K562 (cell line): Measurements from ENCODE around the gene CA5B. TPM values are rescaled to one million over a fixed set of nuclear protein-coding genes. Genes with fewer than 3 reads are reported as not detected.
A peak's percentile ranks its signal among the peaks of the same experiment; 100 is the strongest.

ENCODE experiments used
- ATAC-seq: fragments of 200-7000 bp; cut with Tn5 transposase; 3 replicates; pipeline ENCODE4 v1.9.1; 2020; ENCODE audit warnings: moderate library complexity
- BruUV-seq: library from RNA; stranded (reverse); fragments of 400-500 nt; replicated peaks from 2 replicates; lab custom pipeline; 2021; lab: Mats Ljungman, UMichigan
- CTCF ChIA-PET: fragments of 300-600 bp; formaldehyde crosslinking; extraction: SDS; loops from one replicate; lab custom pipeline; 2021; ENCODE audit warnings: low intra/inter-chr PET ratio; lab: Yijun Ruan, JAX
- POLR2A ChIA-PET: fragments of 300-600, 350-650 bp; sonication (Branson Sonifier 250); formaldehyde crosslinking; extraction: SDS; loops from one replicate; lab custom pipeline; 2021; ENCODE audit warnings: antibody characterized with exemption, inconsistent platforms; lab: Yijun Ruan, JAX
- DNase-seq, 4 experiments: peaks; one replicate each; pipeline versions ENCODE4 v3.0.0 to v3.0.0-alpha.2; 2011 to 2018; ENCODE audit warnings: low spot score in 3 of 4, mixed read lengths in 3 of 4; ENCODE audit errors: extremely low read depth in 1 of 4
- FAIRE-seq: peaks from 2 replicates; lab custom pipeline; 2011; peaks lifted over from hg19 to GRCh38; lab: Jason Lieb, UNC
- H2AFZ ChIP-seq: 2 replicates; pipeline ENCODE4 v1.6.0; 2011; ENCODE audit warnings: low read depth, low read length, control low read depth, inconsistent platforms
- H3K27ac ChIP-seq: fragments of 200-600 bp; 3 replicates; pipeline ENCODE4 v1.8.0; 2011; ENCODE audit warnings: low read depth, mild to moderate bottlenecking, control low read depth, inconsistent platforms, low read length, moderate library complexity, mixed read lengths; ENCODE audit errors: extremely low read depth
- H3K27me3 ChIP-seq, 2 experiments: fragments of 300-600 bp in 1 of 2; 2 replicates in 1 of 2; 3 replicates in 1 of 2; pipeline versions ENCODE4 v1.6.0 to v1.8.0; 2011; ENCODE audit warnings: inconsistent platforms in 2 of 2, low read length in 2 of 2, mild to moderate bottlenecking in 1 of 2, mixed read lengths in 1 of 2, moderate library complexity in 1 of 2; ENCODE audit not compliant: control insufficient read depth in 2 of 2, insufficient read depth in 2 of 2
- H3K36me3 ChIP-seq: fragments of 300-600 bp; 3 replicates; pipeline ENCODE4 v1.8.0; 2011; ENCODE audit warnings: mild to moderate bottlenecking, low read length, inconsistent platforms; ENCODE audit not compliant: control insufficient read depth, insufficient read depth
- H3K4me1 ChIP-seq, 2 experiments: fragments of 200-600 bp in 1 of 2; replicated peaks in 1 of 2; 2 replicates in 1 of 2; 3 replicates in 1 of 2; pipeline versions ENCODE4 v1.5.1 to v1.8.0; 2011; ENCODE audit warnings: inconsistent platforms in 2 of 2, low read length in 2 of 2, mild to moderate bottlenecking in 1 of 2, mixed read lengths in 1 of 2, moderate library complexity in 1 of 2; ENCODE audit not compliant: control insufficient read depth in 2 of 2, insufficient read depth in 2 of 2
- H3K4me2 ChIP-seq: 2 replicates; pipeline ENCODE4 v1.6.1; 2011; ENCODE audit warnings: low read length, control low read depth, inconsistent platforms, mixed read lengths; ENCODE audit not compliant: insufficient read depth
- H3K4me3 ChIP-seq: fragments of 200-600 bp; sonication (generic), shearing (Covaris generic); 2 replicates; pipeline ENCODE4 v1.5.1; 2016; ENCODE audit warnings: control low read depth, inconsistent platforms
- H3K79me2 ChIP-seq: fragments of 200-600 bp; 3 replicates; pipeline ENCODE4 v1.8.0; 2011; ENCODE audit warnings: low read length, inconsistent platforms; ENCODE audit not compliant: control insufficient read depth, insufficient read depth
- H3K9ac ChIP-seq, 2 experiments: 2 replicates each; pipeline versions ENCODE4 v1.6.0 to v1.6.1; 2011; ENCODE audit warnings: low read depth in 2 of 2, low read length in 2 of 2, control low read depth in 1 of 2, inconsistent platforms in 1 of 2, mild to moderate bottlenecking in 1 of 2, mixed read lengths in 1 of 2; ENCODE audit not compliant: insufficient read depth in 1 of 2
- H3K9me1 ChIP-seq: one replicate; pipeline ENCODE4 v1.6.0; 2011; ENCODE audit warnings: inconsistent platforms, mild to moderate bottlenecking, low read length, moderate library complexity; ENCODE audit not compliant: control insufficient read depth, insufficient read depth
- H3K9me3 ChIP-seq: replicated peaks from 2 replicates; pipeline ENCODE4 v1.5.1; 2011; ENCODE audit warnings: low read depth, low read length, inconsistent platforms; ENCODE audit not compliant: control insufficient read depth, insufficient read depth
- H4K20me1 ChIP-seq: replicated peaks from 2 replicates; pipeline ENCODE4 v1.6.1; 2011; ENCODE audit warnings: low read length, inconsistent platforms, mixed read lengths; ENCODE audit not compliant: control insufficient read depth, insufficient read depth
- ATF7 ChIP-seq: fragments of 450-650 bp; IDR thresholded peaks from 2 replicates; pipeline ENCODE4 v1.7.1; 2014; ENCODE audit warnings: mild to moderate bottlenecking, moderate library complexity
- C11orf30 ChIP-seq: fragments of 450-650 bp; IDR thresholded peaks from 2 replicates; pipeline ENCODE4 v1.6.1; 2016; ENCODE audit warnings: low read depth, mild to moderate bottlenecking
- CBFA2T2 ChIP-seq: fragments of 450-650 bp; conservative IDR thresholded peaks from 2 replicates; pipeline ENCODE4 v1.6.1; 2017; ENCODE audit warnings: mild to moderate bottlenecking
- MTA3 ChIP-seq: fragments of 450-650 bp; formaldehyde crosslinking; IDR thresholded peaks from 2 replicates; pipeline ENCODE4 v1.6.1; 2017; ENCODE audit warnings: mild to moderate bottlenecking, borderline replicate concordance
- POLR2A ChIP-seq: fragments of 450-650 bp; conservative IDR thresholded peaks from 2 replicates; pipeline ENCODE4 v1.6.1; 2016
- POLR2AphosphoS5 ChIP-seq: IDR thresholded peaks from 2 replicates; pipeline ENCODE4 v1.6.1; 2011; ENCODE audit warnings: mild to moderate bottlenecking, low read depth, low read length, moderate library complexity; ENCODE audit not compliant: control insufficient read depth, insufficient read depth
- POLR2B ChIP-seq: fragments of 450-650 bp; IDR thresholded peaks from 2 replicates; pipeline ENCODE4 v1.6.1; 2018; ENCODE audit warnings: low read depth; ENCODE audit not compliant: partially characterized antibody
- POLR2H ChIP-seq: IDR thresholded peaks from 2 replicates; pipeline ENCODE4 v1.6.1; 2016; ENCODE audit warnings: missing genetic modification characterization, low read depth, mild to moderate bottlenecking, control low read depth, missing compliant biosample characterization, moderate library complexity
- RBFOX2 ChIP-seq: fragments of 200-400 bp; formaldehyde crosslinking; IDR thresholded peaks from 2 replicates; pipeline ENCODE4 v1.6.1; 2017; ENCODE audit warnings: low read depth, mild to moderate bottlenecking, low read length, moderate library complexity
- SUPT5H ChIP-seq: fragments of 450-650 bp; IDR thresholded peaks from 2 replicates; pipeline ENCODE4 v1.6.1; 2016
- TAF1 ChIP-seq: IDR thresholded peaks from 2 replicates; pipeline ENCODE4 v1.6.1; 2011; ENCODE audit warnings: mild to moderate bottlenecking, low read length, moderate library complexity; ENCODE audit not compliant: insufficient read depth, control insufficient read depth, severe bottlenecking; ENCODE audit errors: extremely low read depth
- TBP ChIP-seq: optimal IDR thresholded peaks from 2 replicates; pipeline ENCODE3; 2011; ENCODE audit warnings: low read depth, low read length, improper control_type of control experiment
- WGBS: fragments of 100-300 bp; shearing (Covaris generic); methylation state at CpG from one replicate; pipeline ENCODE4 v1.1.6; 2016; ENCODE audit warnings: low coverage, mixed read lengths; ENCODE audit not compliant: insufficient coverage; ENCODE audit errors: missing lambda C conversion rate; 5-methylcytosine and 5-hydroxymethylcytosine counted together
- in situ Hi-C: fragments of 300-500 bp; cut with MboI; formaldehyde crosslinking; loops from 4 replicates; pipeline ENCODE4 v1.15.0; 2018; ENCODE audit warnings: inconsistent platforms, mixed read lengths
- intact Hi-C: fragments of 100-400 bp; cut with micrococcal nuclease; formaldehyde crosslinking; loops from 2 replicates; pipeline ENCODE4 v1.14.2; 2022
- polyA plus RNA-seq, 8 experiments: library from polyadenylated mRNA; depleted of rRNA in 4 of 8; stranded (reverse) in 5 of 8; unstranded in 3 of 8; fragments of >200 nt; fragmentation: Nextera tagmentation in 2 of 8; fragmentation: Illumina TruSeq in 1 of 8; extraction: Ambion mirVana in 2 of 8; extraction: Trizol in 1 of 8; gene quantifications; 2 replicates each; pipeline versions ENCODE4 v1.2.1 to v1.2.3, GENCODE V29; 2011 to 2014; ENCODE audit warnings: inconsistent platforms in 1 of 8, missing spikeins in 1 of 8
- total RNA-seq, 7 experiments: library from RNA; depleted of rRNA in 6 of 7; stranded (reverse); fragments of >200 nt in 6 of 7; fragmentation: Illumina TruSeq in 2 of 7; extraction: Trizol in 2 of 7; gene quantifications; 2 replicates each; pipeline versions ENCODE4 v1.2.1 to v1.2.3, GENCODE V29; 2011 to 2021; ENCODE audit warnings: low replicate concordance in 1 of 7
- TF ChIP-seq, protein P1 (sequence below): fragments of 250-450 bp; sonication (Bioruptor Pico); IDR thresholded peaks from 2 replicates; pipeline ENCODE4 v1.8.0; 2021; ENCODE audit warnings: borderline replicate concordance, mild to moderate bottlenecking, moderate library complexity; ENCODE audit not compliant: poor library complexity, severe bottlenecking
- TF ChIP-seq, protein P2 (sequence below): sonication (generic); formaldehyde crosslinking; IDR thresholded peaks from 2 replicates; pipeline ENCODE4 v1.4.0; 2020; ENCODE audit warnings: mild to moderate bottlenecking, missing genetic modification reagents

Gene CA5B
- total and polyA plus RNA-seq, 9 of the 15 experiments (the other 6 are each of a cell fraction or from before 2014, with no cell fraction given), result 0.55 to 3.7 (median 2.6) TPM

DNA sequence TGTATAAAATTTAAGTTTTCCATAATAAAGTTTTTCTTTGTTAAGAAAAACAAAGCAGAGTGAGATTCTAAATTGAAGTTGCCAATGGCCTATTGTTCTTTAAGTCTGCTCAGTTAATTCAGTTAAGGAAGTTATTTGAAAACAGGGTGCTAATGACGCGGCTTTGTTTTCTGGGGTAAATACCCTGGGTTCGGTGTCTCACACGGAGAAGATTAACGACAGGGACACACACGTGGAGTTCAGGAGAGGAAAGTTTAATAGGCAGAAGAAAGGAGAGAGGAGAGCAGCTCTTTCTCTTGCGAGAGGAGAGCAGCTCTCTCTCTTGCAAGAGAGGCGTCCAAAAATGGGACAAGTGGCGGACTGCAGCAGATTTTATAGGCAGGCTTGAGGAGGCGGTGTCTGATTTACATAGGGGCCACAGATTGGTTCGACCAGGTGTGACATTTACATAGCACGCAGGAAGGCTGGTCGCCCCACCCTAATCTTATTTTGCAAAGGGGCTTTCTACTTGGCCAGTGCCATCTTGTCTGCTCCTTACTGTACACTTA is 9.6 kb downstream of the CA5B start:
- WGBS, result 31% methylated on average over 10 of the region's 13 CpGs
- FAIRE-seq, result peak; percentile 74
- peak overlapping the region; percentile 68; the same call in 1 of the 2 replicates for H2AFZ ChIP-seq
- no peak overlapping the region for H3K27ac ChIP-seq
- no TSS peak for BruUV-seq
- no peaks in the 10 kb centered on the region for H4K20me1 ChIP-seq
- H3K9me3 ChIP-seq, result no peaks in the 10 kb centered on the region
- no peaks in the 10 kb centered on the region for H3K36me3 ChIP-seq
- CTCF ChIA-PET, result no interaction called here
- in situ Hi-C loops (no loop called here), intact Hi-C loops (no loop called here)
- H3K4me1 ChIP-seq, result peaks cover 0 to 4% of the 10 kb centered on the region in 2 experiments; a peak in 3 of 5 replicates
- ATAC-seq, result peak; percentile 90
- no peaks in the 10 kb centered on the region for H3K9me1 ChIP-seq
- H3K4me3 ChIP-seq, result no peak overlapping the region
- peak in 2 of 4 experiments; percentile 24 to 57 for DNase-seq
- no peaks in the 10 kb centered on the region for H3K79me2 ChIP-seq
- TF ChIP-seq TAF1, result peak; percentile 47
- TF ChIP-seq MTA3, result 0 out of 2 replicates have a peak, but pooled peaks have one; percentile 52
- TF ChIP-seq POLR2H (tag), result peak; percentile 65
- TF ChIP-seq POLR2A, result peak; percentile 80
- TF ChIP-seq TBP, result peak; percentile 81
- TF ChIP-seq SUPT5H, result peak; percentile 63
- peak; percentile 56 for TF ChIP-seq POLR2B
- no peak for TF ChIP-seq CBFA2T2
- no peak for TF ChIP-seq C11orf30
- no peak for TF ChIP-seq ATF7
- TF ChIP-seq, protein P1, sequence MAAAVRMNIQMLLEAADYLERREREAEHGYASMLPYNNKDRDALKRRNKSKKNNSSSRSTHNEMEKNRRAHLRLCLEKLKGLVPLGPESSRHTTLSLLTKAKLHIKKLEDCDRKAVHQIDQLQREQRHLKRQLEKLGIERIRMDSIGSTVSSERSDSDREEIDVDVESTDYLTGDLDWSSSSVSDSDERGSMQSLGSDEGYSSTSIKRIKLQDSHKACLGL (CRISPR knock-in tag), result no peak
- 0 out of 2 replicates have a peak, but pooled peaks have one; percentile 20 for TF ChIP-seq RBFOX2
- TF ChIP-seq POLR2AphosphoS5, result peak; percentile 38; the same call in 1 of the 2 replicates
- TF ChIP-seq, protein P2, sequence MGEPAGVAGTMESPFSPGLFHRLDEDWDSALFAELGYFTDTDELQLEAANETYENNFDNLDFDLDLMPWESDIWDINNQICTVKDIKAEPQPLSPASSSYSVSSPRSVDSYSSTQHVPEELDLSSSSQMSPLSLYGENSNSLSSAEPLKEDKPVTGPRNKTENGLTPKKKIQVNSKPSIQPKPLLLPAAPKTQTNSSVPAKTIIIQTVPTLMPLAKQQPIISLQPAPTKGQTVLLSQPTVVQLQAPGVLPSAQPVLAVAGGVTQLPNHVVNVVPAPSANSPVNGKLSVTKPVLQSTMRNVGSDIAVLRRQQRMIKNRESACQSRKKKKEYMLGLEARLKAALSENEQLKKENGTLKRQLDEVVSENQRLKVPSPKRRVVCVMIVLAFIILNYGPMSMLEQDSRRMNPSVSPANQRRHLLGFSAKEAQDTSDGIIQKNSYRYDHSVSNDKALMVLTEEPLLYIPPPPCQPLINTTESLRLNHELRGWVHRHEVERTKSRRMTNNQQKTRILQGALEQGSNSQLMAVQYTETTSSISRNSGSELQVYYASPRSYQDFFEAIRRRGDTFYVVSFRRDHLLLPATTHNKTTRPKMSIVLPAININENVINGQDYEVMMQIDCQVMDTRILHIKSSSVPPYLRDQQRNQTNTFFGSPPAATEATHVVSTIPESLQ (CRISPR knock-in tag), result no peak
- TF ChIP-seq, all 486 proteins: peak for 9
- POLR2A ChIA-PET, result interaction anchor here (0.6 to 1.3 kb wide), 5 partner anchors 9 to 230 kb away, joined by 3 to 4 read pairs (median 3); no protein-coding TSS in a partner anchor
- Histone ChIP-seq H3K4me2 (peak overlapping the region; percentile 38; the same call in 1 of the 2 replicates), H3K9ac (no peak overlapping the region), H3K27me3 (no peaks in the 10 kb centered on the region)
